Panc1 (cell line): ENCODE results near the gene CAMK1D.

Experiments used
- CTCF ChIP-seq: fragments of 450-650 bp; IDR thresholded peaks from 2 replicates; pipeline ENCODE4 v1.5.1; 2017; ENCODE audit warnings: mild to moderate bottlenecking
- POLR2AphosphoS5 ChIP-seq: IDR thresholded peaks from 2 replicates; pipeline ENCODE4 v1.6.1; 2012; ENCODE audit warnings: mild to moderate bottlenecking, low read depth, low read length, moderate library complexity
- REST ChIP-seq, 2 experiments: IDR thresholded peaks; 2 replicates each; pipeline ENCODE4 v1.6.1; 2011 to 2012; ENCODE audit warnings: low read depth in 2 of 2, control low read depth in 1 of 2, low read length in 1 of 2, mild to moderate bottlenecking in 1 of 2, moderate library complexity in 1 of 2; ENCODE audit not compliant: insufficient read depth in 1 of 2
- TCF7L2 ChIP-seq: IDR thresholded peaks from 2 replicates; pipeline ENCODE4 v1.6.1; 2011; ENCODE audit warnings: mild to moderate bottlenecking, low read depth, low read length, inconsistent platforms

GRCh38 chr10:12711350-12711708 is 362.0 kb downstream of the CAMK1D start:
- TF ChIP-seq CTCF (no peak; the same call in none of the 2 replicates), REST (IDR thresholded peaks at IDR 0.05; ENCODE audit: insufficient read depth in 1 of 2, low read depth in 2 of 2, low read length in 1 of 2) (no peak), POLR2AphosphoS5 (no peak), TCF7L2 (no peak)
